RWPE1 (cell line): ENCODE measurements around the gene GJB4.
A peak's percentile ranks its signal among the peaks of the same experiment; 100 is the strongest.

Experiments used
- CTCF ChIA-PET: fragments of 350-600 bp; sonication (Branson Sonifier 250); formaldehyde crosslinking; extraction: SDS; loops from one replicate; lab custom pipeline; 2021; lab: Yijun Ruan, JAX
- POLR2A ChIA-PET: fragments of 400-600 bp; formaldehyde crosslinking; extraction: SDS; loops from one replicate; lab custom pipeline; 2020; ENCODE audit warnings: antibody characterized with exemption; ENCODE audit not compliant: low non-redundant PET; lab: Yijun Ruan, JAX
- DNase-seq: peaks from one replicate; pipeline ENCODE4 v3.0.0; 2012; ENCODE audit warnings: low spot score
- H3K27ac ChIP-seq: fragments of 450-650 bp; 2 replicates; pipeline ENCODE4 v1.5.1; 2017
- TF ChIP-seq, protein P1 (sequence below): fragments of 450-650 bp; conservative IDR thresholded peaks from 2 replicates; pipeline ENCODE4 v1.5.1; 2017; ENCODE audit warnings: low read depth, mild to moderate bottlenecking

Gene GJB4

DNA sequence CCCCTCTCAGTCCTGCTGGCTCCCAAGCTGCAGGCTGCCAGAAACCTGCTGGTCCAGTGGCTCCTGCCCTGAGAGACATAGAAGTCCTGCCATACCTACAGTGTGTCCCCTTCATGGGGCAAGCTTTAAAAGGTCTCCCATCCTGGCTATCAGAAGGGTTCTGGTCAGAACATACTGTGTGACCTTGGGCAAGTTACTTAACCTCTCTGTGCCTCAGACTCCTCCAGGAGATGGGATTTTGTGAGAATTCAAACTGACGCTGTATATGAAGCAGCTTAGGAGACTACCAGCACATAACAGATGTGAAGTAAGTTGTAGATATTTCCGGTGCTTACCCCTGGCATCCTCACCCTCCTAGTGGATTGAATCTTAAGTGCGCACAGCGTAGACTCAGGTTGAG is 13.4 kb upstream of the GJB4 start:
- CTCF ChIA-PET = interaction anchor here (1.3 kb wide), 1 partner anchor 36 kb away, joined by 5 read pairs; no protein-coding TSS in a partner anchor
- no peak for DNase-seq
- H3K27ac ChIP-seq = no peak overlapping the region
- TF ChIP-seq, protein P1, sequence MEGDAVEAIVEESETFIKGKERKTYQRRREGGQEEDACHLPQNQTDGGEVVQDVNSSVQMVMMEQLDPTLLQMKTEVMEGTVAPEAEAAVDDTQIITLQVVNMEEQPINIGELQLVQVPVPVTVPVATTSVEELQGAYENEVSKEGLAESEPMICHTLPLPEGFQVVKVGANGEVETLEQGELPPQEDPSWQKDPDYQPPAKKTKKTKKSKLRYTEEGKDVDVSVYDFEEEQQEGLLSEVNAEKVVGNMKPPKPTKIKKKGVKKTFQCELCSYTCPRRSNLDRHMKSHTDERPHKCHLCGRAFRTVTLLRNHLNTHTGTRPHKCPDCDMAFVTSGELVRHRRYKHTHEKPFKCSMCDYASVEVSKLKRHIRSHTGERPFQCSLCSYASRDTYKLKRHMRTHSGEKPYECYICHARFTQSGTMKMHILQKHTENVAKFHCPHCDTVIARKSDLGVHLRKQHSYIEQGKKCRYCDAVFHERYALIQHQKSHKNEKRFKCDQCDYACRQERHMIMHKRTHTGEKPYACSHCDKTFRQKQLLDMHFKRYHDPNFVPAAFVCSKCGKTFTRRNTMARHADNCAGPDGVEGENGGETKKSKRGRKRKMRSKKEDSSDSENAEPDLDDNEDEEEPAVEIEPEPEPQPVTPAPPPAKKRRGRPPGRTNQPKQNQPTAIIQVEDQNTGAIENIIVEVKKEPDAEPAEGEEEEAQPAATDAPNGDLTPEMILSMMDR = no peak
- POLR2A ChIA-PET = no interaction called here

GRCh38 chr1:34746785-34747637 is 12.5 kb upstream of the GJB4 start:
- no peak for DNase-seq
- CTCF ChIA-PET = interaction anchor here (0.7 to 1.3 kb wide), 2 partner anchors 35 to 104 kb away, joined by 3 to 5 read pairs; no protein-coding TSS in a partner anchor
- H3K27ac ChIP-seq = no peak overlapping the region
- TF ChIP-seq, protein P1 = no peak
- POLR2A ChIA-PET = no interaction called here

GRCh38 chr1:34747638-34747941 is 11.9 kb upstream of the GJB4 start:
- TF ChIP-seq, protein P1 = no peak
- DNase-seq = no peak
- H3K27ac ChIP-seq = no peak overlapping the region
- ChIA-PET POLR2A (no interaction called here), CTCF (interaction anchor here (0.7 kb wide), 1 partner anchor 104 kb away, joined by 3 read pairs; no protein-coding TSS in a partner anchor)

- ChIA-PET CTCF (interaction anchor here (0.7 kb wide), 1 partner anchor 22 kb away, joined by 3 read pairs; no protein-coding TSS in a partner anchor), POLR2A (no interaction called here)
- H3K27ac ChIP-seq = no peak overlapping the region
- TF ChIP-seq, protein P1 = no peak
- DNase-seq = no peak
Measured at GRCh38 chr1:34749992-34750391, 9.5 kb upstream of the GJB4 start.

- DNase-seq = no peak
- H3K27ac ChIP-seq = no peak overlapping the region
- ChIA-PET POLR2A (no interaction called here), CTCF (interaction anchor here (0.6 to 0.8 kb wide), 3 partner anchors 22 to 205 kb away, joined by 3 to 4 read pairs (median 3); no protein-coding TSS in a partner anchor)
- TF ChIP-seq, protein P1 = no peak
Measured at GRCh38 chr1:34750610-34751009, 8.9 kb upstream of the GJB4 start.

- CTCF ChIA-PET = interaction anchor here (1.7 kb wide), 1 partner anchor 11 kb away, joined by 7 read pairs; no protein-coding TSS in a partner anchor
- POLR2A ChIA-PET = no interaction called here
- no peak for DNase-seq
- TF ChIP-seq, protein P1 = no peak
- peak overlapping the region; percentile 99; the same call in 1 of the 2 replicates for H3K27ac ChIP-seq
Measured at GRCh38 chr1:34753163-34753562, 6.4 kb upstream of the GJB4 start.
